Upper lobe of left lung (tissue), 6 donors: ENCODE measurements around the gene TRAP1. TPM values are rescaled to one million over a fixed set of nuclear protein-coding genes. Genes with fewer than 3 reads are reported as not detected.
"Not testable (repeated sequence)": the region's sequence is repeated elsewhere in the genome, so short reads cannot be mapped to it uniquely, and the experiment has no call there.

Source experiments
- ATAC-seq, 2 donors: fragments of 200-7000 bp; cut with Tn5 transposase; one replicate each; pipeline ENCODE4 v1.9.1; 2022; ENCODE audit warnings: mild to moderate bottlenecking in 2 of 2, moderate library complexity in 2 of 2; ENCODE audit not compliant: low FRiP score in 2 of 2
- DNase-seq, 2 donors: peaks; one replicate each; pipeline ENCODE4 v3.0.0-alpha.2; 2019 to 2020
- H3K27ac ChIP-seq, 4 donors: fragments of 200-600 bp; sonication (generic); one replicate each; pipeline ENCODE4 v1.5.1; 2016 to 2019
- H3K27me3 ChIP-seq, 4 donors: fragments of 200-600 bp; sonication (generic); one replicate each; pipeline ENCODE4 v1.5.1; 2017 to 2019
- H3K36me3 ChIP-seq, 4 donors: fragments of 200-600 bp; sonication (generic); one replicate each; pipeline ENCODE4 v1.5.1; 2016 to 2019
- H3K4me1 ChIP-seq, 4 donors: fragments of 200-600 bp; sonication (generic); one replicate each; pipeline ENCODE4 v1.5.1; 2018 to 2019
- H3K4me3 ChIP-seq, 4 donors: fragments of 200-600 bp; sonication (generic); one replicate each; pipeline ENCODE4 v1.5.1; 2017 to 2019; ENCODE audit warnings: mild to moderate bottlenecking in 2 of 4, moderate library complexity in 1 of 4
- H3K9me3 ChIP-seq, 4 donors: fragments of 200-600 bp; sonication (generic); one replicate each; pipeline ENCODE4 v1.5.1; 2018 to 2019
- EP300 ChIP-seq, 4 donors: sonication (generic); formaldehyde crosslinking; IDR thresholded peaks; one replicate each; pipeline ENCODE4 v1.5.1; 2017; ENCODE audit warnings: antibody characterized with exemption in 4 of 4, control low read depth in 2 of 4
- POLR2A ChIP-seq, 4 donors: fragments of 450-650 bp; IDR thresholded peaks; one replicate each; pipeline ENCODE4 v1.5.1; 2016 to 2017; ENCODE audit warnings: antibody characterized with exemption in 4 of 4, mild to moderate bottlenecking in 2 of 4
- POLR2AphosphoS5 ChIP-seq, 2 donors: sonication (generic); formaldehyde crosslinking; IDR thresholded peaks; one replicate each; pipeline ENCODE4 v1.5.1; 2017; ENCODE audit warnings: antibody characterized with exemption in 2 of 2
- WGBS, 2 donors: methylation state at CpG; one replicate each; pipeline ENCODE4 v1.1.5; 2017 to 2018; 5-methylcytosine and 5-hydroxymethylcytosine counted together
- total RNA-seq, 6 donors: library from RNA; depleted of rRNA in 4 of 6; stranded (reverse); fragments of >200 nt in 4 of 6; gene quantifications; one replicate each; pipeline versions ENCODE4 v1.1.0 to v1.2.1, GENCODE V29; 2016 to 2021
- TF ChIP-seq, protein P1 (sequence below), 6 experiments: fragments of 450-650 bp in 4 of 6; fragments of 200-600 bp in 2 of 6; sonication (generic) in 2 of 6; IDR thresholded peaks; one replicate each; pipeline ENCODE4 v1.5.1; 2016 to 2019; ENCODE audit warnings: antibody characterized with exemption in 6 of 6
- donor health status: DM: no; HTN: no; CAD: no; lungs with moderate emphysema.
- donor health status: DM: no; HTN: yes; CAD: no; lungs with severe emphysema.

TRAP1 gene
- total RNA-seq, 6 donors from 2014 or later, result 48.0 to 81.7 (median 55.0) TPM

DNA sequence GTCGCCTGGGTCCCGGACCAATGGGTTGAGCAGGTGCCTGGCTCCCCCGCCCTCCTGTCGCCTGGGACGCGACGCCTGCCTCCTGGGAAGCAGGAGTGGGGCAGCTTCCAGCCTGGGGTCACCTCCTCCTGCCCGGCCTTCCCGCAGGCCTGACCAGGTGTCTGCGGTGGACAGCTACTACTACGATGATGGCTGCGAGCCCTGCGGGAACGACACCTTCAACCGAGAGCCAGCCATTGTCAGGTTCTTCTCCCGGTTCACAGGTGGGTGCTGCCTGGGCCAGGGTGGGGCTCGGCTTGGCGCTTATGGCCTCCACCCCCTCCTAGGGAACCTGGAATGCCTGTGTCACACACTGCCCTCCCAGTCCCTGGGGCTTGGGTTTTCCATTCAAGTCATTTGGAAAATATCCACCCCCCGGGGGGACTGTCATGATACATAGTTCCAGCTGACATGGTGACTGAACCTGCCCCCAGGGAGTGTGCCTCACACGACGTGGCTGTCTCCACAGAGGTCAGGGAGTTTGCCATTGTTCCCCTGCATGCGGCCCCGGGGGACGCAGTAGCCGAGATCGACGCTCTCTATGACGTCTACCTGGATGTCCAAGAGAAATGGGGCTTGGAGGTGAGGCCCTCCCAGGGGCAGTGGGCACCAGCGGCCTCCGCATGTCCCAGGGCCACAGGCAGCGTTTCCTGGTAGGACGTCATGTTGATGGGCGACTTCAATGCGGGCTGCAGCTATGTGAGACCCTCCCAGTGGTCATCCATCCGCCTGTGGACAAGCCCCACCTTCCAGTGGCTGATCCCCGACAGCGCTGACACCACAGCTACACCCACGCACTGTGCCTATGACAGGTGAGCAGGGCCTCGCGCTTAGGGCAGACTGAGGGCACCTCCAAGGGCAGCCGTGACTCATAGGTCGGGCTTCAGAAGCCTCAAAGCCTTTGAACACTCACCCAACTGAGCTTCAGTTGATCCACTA is 60.5 kb downstream of the TRAP1 start:
- Histone ChIP-seq H3K4me3 (no peak overlapping the region), H3K36me3 (peaks cover 15 to 75% (median 51%) of the 10 kb centered on the region in 4 donors), H3K27ac (no peak overlapping the region), H3K27me3 (no peaks in the 10 kb centered on the region), H3K4me1 (no peaks in the 10 kb centered on the region), H3K9me3 (no peaks in the 10 kb centered on the region)
- ATAC-seq (no peak), DNase-seq (no peak)
- WGBS, 2 donors, result 93 to 96% methylated on average over 9 to 34 of the region's 42 CpGs
- TF ChIP-seq EP300 (IDR thresholded peaks at IDR 0.05), result no peak
- no peak for TF ChIP-seq POLR2AphosphoS5 (IDR thresholded peaks at IDR 0.05)
- TF ChIP-seq, protein P1, sequence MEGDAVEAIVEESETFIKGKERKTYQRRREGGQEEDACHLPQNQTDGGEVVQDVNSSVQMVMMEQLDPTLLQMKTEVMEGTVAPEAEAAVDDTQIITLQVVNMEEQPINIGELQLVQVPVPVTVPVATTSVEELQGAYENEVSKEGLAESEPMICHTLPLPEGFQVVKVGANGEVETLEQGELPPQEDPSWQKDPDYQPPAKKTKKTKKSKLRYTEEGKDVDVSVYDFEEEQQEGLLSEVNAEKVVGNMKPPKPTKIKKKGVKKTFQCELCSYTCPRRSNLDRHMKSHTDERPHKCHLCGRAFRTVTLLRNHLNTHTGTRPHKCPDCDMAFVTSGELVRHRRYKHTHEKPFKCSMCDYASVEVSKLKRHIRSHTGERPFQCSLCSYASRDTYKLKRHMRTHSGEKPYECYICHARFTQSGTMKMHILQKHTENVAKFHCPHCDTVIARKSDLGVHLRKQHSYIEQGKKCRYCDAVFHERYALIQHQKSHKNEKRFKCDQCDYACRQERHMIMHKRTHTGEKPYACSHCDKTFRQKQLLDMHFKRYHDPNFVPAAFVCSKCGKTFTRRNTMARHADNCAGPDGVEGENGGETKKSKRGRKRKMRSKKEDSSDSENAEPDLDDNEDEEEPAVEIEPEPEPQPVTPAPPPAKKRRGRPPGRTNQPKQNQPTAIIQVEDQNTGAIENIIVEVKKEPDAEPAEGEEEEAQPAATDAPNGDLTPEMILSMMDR (IDR thresholded peaks at IDR 0.05), result no peak
- no peak for TF ChIP-seq POLR2A (IDR thresholded peaks at IDR 0.05)

DNA sequence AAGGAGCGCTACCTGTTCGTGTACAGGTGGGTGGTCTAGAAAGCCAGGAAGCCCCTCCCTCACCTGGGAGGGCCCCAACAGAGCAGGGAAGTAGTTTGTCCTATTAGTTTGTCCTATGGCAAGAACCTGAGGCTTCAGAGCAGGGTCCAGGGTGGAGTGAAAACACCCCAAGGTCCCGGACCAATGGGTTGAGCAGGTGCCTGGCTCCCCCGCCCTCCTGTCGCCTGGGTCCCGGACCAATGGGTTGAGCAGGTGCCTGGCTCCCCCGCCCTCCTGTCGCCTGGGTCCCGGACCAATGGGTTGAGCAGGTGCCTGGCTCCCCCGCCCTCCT is 61.2 kb downstream of the TRAP1 start:
- not testable (repeated sequence) for H3K4me3 ChIP-seq, H3K27me3 ChIP-seq, H3K4me1 ChIP-seq, H3K27ac ChIP-seq, ATAC-seq, H3K9me3 ChIP-seq, DNase-seq
- peaks cover 11 to 74% (median 50%) of the 10 kb centered on the region in 4 donors for H3K36me3 ChIP-seq
- 90 to 96% methylated on average over 2 to 9 of the region's 10 CpGs for WGBS, 2 donors

DNA sequence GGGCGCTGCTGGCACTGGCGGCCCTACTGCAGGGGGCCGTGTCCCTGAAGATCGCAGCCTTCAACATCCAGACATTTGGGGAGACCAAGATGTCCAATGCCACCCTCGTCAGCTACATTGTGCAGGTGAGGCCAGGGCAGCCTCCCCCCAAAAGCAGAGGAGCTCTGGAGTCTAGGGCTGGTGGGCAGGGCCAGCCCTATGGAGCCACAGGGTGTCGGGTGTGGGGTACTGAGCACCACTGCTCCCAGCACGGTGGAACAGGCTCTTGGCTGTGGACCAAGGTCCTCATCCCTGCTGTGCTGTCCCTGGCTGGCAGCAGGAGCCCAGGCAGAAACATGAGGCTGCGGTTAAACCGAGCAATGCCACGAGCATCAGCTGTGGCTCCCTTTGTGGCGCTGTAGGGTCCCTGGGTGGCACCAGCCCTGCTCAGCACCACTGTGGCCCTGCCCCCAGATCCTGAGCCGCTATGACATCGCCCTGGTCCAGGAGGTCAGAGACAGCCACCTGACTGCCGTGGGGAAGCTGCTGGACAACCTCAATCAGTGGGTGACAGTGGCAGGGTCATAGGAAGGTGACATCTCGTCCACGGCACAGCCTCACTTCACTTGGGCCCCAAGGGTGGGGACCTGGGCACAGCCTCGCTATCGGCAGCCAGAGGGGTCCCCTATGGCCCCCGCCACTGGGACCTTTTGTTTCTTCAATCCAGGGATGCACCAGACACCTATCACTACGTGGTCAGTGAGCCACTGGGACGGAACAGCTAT is 61.7 kb downstream of the TRAP1 start:
- Histone ChIP-seq H3K9me3 (no peaks in the 10 kb centered on the region), H3K4me1 (no peaks in the 10 kb centered on the region), H3K27ac (no peak overlapping the region), H3K36me3 (peaks cover 11 to 73% (median 50%) of the 10 kb centered on the region in 4 donors), H3K4me3 (no peak overlapping the region), H3K27me3 (no peaks in the 10 kb centered on the region)
- 92% methylated on average over 20 of the region's 21 CpGs; no CpG with 5 or more reads in 1 of the 2 donors for WGBS, 2 donors
- TF ChIP-seq POLR2AphosphoS5 (IDR thresholded peaks at IDR 0.05), result no peak
- TF ChIP-seq POLR2A (IDR thresholded peaks at IDR 0.05), result no peak
- TF ChIP-seq EP300 (IDR thresholded peaks at IDR 0.05), result no peak
- TF ChIP-seq, protein P1 (IDR thresholded peaks at IDR 0.05), result no peak
- ATAC-seq, result no peak
- no peak for DNase-seq

DNA sequence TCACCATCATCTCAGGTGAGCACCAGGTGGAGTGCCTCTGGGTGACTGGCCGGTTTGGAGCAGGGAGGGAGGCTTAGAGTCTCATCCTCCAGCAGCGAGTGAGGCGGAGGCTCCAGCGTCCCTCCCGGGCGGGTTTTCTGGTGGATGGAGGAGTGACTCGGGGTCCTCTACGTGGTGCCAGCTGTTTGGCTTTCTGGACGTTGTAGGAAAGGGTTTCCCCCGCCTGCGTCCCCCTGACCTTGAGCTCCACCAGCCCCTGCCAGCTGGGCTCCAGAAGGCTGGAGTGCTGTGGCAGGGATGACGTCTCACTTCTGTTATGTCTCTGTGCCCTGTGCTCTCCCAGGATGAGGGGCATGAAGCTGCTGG is 62.3 kb downstream of the TRAP1 start:
- TF ChIP-seq POLR2A (IDR thresholded peaks at IDR 0.05), result no peak
- no peak for TF ChIP-seq POLR2AphosphoS5 (IDR thresholded peaks at IDR 0.05)
- TF ChIP-seq, protein P1 (IDR thresholded peaks at IDR 0.05), result no peak
- no peak for TF ChIP-seq EP300 (IDR thresholded peaks at IDR 0.05)
- no peak overlapping the region for H3K4me3 ChIP-seq
- peaks cover 11 to 67% (median 48%) of the 10 kb centered on the region in 4 donors for H3K36me3 ChIP-seq
- DNase-seq (no peak), ATAC-seq (no peak)
- WGBS, 2 donors, result 93 to 100% methylated on average over 1 to 12 of the region's 12 CpGs
- no peaks in the 10 kb centered on the region for H3K27me3 ChIP-seq
- H3K9me3 ChIP-seq, result no peaks in the 10 kb centered on the region
- no peaks in the 10 kb centered on the region for H3K4me1 ChIP-seq
- no peak overlapping the region for H3K27ac ChIP-seq

DNA sequence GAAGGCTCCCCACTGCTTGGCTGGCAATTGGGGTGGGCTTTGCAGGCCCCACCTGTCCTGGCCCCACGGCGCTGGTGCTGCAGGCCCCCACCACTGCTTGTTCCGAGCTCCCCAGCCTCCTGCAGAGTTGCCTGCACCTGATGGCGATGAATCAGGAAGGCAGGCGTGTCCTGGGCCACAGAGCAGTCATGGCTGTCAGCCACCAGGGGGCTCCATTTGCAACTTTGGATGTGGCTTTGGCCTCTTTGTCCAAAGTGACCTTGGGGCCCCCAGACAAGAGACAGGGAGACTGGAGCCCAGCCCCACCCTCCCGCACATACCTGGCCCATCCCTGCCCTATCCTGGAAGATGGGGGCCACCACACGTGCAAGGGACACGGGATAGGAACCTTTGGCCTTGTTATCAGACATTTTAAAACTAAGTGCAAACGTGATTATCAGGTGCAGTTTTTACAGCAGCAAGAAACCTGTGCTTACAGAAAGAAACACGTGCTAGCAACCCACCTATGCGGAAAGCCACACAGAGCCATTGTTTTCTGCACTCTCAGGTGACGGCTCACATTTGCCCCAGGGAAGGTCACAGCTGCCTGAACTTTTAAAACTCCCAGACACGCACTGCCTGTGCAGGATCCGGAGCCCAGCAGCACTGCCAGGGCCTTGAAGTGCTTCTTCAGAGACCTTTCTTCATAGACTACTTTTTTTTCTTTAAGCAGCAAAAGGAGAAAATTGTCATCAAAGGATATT is 62.9 kb downstream of the TRAP1 start, which contains the start of gene DNASE1:
Gene DNASE1 (plus strand): TSS at position 443 of the 743 bp plus-strand sequence. CDS start 683 bp downstream, outside the sequence.
- Histone ChIP-seq H3K4me3 (no peak within 1 kb of the TSS), H3K9me3 (no peaks in the 10 kb centered on the region), H3K4me1 (no peaks in the 10 kb centered on the region), H3K36me3 (peaks cover 11 to 62% (median 45%) of the 10 kb centered on the region in 4 donors), H3K27me3 (no peaks in the 10 kb centered on the region), H3K27ac (no peak within 1 kb of the TSS)
- 79 to 80% methylated on average over 14 of the region's 14 CpGs for WGBS, 2 donors
- TF ChIP-seq, protein P1 (IDR thresholded peaks at IDR 0.05), result peak; percentile 55 to 73 (median 66)
- TF ChIP-seq POLR2A (IDR thresholded peaks at IDR 0.05) (no peak), EP300 (IDR thresholded peaks at IDR 0.05) (no peak)
- DNase-seq, result peak in 1 of 2 donors; percentile 58
- peak in 1 of 2 donors; percentile 68 for ATAC-seq
